Endothelial cell of umbilical vein (primary cell): ENCODE measurements around the gene RSPRY1. TPM values are rescaled to one million over a fixed set of nuclear protein-coding genes. Genes with fewer than 3 reads are reported as not detected.

Experiments
- BruUV-seq: library from RNA; stranded (reverse); fragments of 400-500 nt; replicated peaks from 2 replicates; lab custom pipeline; 2021; lab: Mats Ljungman, UMichigan
- CTCF ChIA-PET: fragments of 300-600, 350-600 bp; sonication (Branson Sonifier 250); formaldehyde crosslinking; loops from one replicate; lab custom pipeline; 2021; ENCODE audit warnings: antibody characterized with exemption, inconsistent platforms; lab: Charles Lee
- POLR2A ChIA-PET: fragments of 300-600, 350-600 bp; sonication (Branson Sonifier 250); formaldehyde crosslinking; loops from one replicate; lab custom pipeline; 2021; ENCODE audit warnings: antibody characterized with exemption, inconsistent platforms; lab: Charles Lee
- DNase-seq: peaks from one replicate; pipeline ENCODE4 v3.0.0-alpha.2; 2011; ENCODE audit warnings: low read depth, low spot score
- FAIRE-seq: peaks from 2 replicates; lab custom pipeline; 2011; peaks lifted over from hg19 to GRCh38; lab: Jason Lieb, UNC
- H2AFZ ChIP-seq: 2 replicates; pipeline ENCODE4 v1.6.0; 2012; ENCODE audit warnings: low read depth, low read length, control low read depth, inconsistent platforms
- H3K27ac ChIP-seq: 2 replicates; pipeline ENCODE4 v1.5.1; 2011; ENCODE audit warnings: low read depth, mild to moderate bottlenecking, control low read depth, low read length, moderate library complexity; ENCODE audit not compliant: insufficient read depth
- H3K27me3 ChIP-seq, 2 experiments: 2 replicates each; pipeline versions ENCODE4 v1.6.0 to v1.6.1; 2011; ENCODE audit warnings: low read length in 2 of 2, mixed read lengths in 1 of 2; ENCODE audit not compliant: control insufficient read depth in 2 of 2, insufficient read depth in 2 of 2
- H3K36me3 ChIP-seq, 2 experiments: 2 replicates in 1 of 2; 3 replicates in 1 of 2; pipeline ENCODE4 v1.5.1; 2011; ENCODE audit warnings: low read length in 2 of 2, mild to moderate bottlenecking in 1 of 2, moderate library complexity in 1 of 2; ENCODE audit not compliant: control insufficient read depth in 2 of 2, insufficient read depth in 2 of 2; ENCODE audit errors: extremely low read depth in 1 of 2
- H3K4me1 ChIP-seq: 3 replicates; pipeline ENCODE4 v1.5.1; 2011; ENCODE audit warnings: mild to moderate bottlenecking, low read length; ENCODE audit not compliant: control insufficient read depth, insufficient read depth; ENCODE audit errors: extremely low read depth
- H3K4me2 ChIP-seq: 2 replicates; pipeline ENCODE4 v1.6.1; 2011; ENCODE audit warnings: low read length, control low read depth, mixed read lengths; ENCODE audit not compliant: insufficient read depth
- H3K4me3 ChIP-seq, 3 experiments: fragments of 200-600 bp in 1 of 3; sonication (generic), shearing (Covaris generic) in 1 of 3; replicated peaks in 1 of 3; 2 replicates each; pipeline ENCODE4 v1.5.1; 2011 to 2016; ENCODE audit warnings: control low read depth in 3 of 3, low read length in 3 of 3, mild to moderate bottlenecking in 2 of 3, inconsistent platforms in 1 of 3, low read depth in 1 of 3, moderate library complexity in 1 of 3; ENCODE audit not compliant: insufficient read depth in 1 of 3
- H3K79me2 ChIP-seq: 2 replicates; pipeline ENCODE4 v1.6.0; 2012; ENCODE audit warnings: low read length, inconsistent platforms; ENCODE audit not compliant: control insufficient read depth, insufficient read depth
- H3K9ac ChIP-seq: replicated peaks from 2 replicates; pipeline ENCODE3; 2011; ENCODE audit warnings: low read length, control low read depth; ENCODE audit not compliant: insufficient read depth; ENCODE audit errors: extremely low read depth
- H3K9me1 ChIP-seq: replicated peaks from 3 replicates; pipeline ENCODE4 v1.6.0; 2011; ENCODE audit warnings: mild to moderate bottlenecking, low read length; ENCODE audit not compliant: control insufficient read depth, insufficient read depth; ENCODE audit errors: extremely low read depth
- H3K9me3 ChIP-seq: replicated peaks from 2 replicates; pipeline ENCODE4 v1.5.1; 2012; ENCODE audit warnings: low read length, inconsistent platforms; ENCODE audit not compliant: control insufficient read depth, insufficient read depth
- H4K20me1 ChIP-seq: replicated peaks from 2 replicates; pipeline ENCODE3; 2011; ENCODE audit warnings: mild to moderate bottlenecking, low read length; ENCODE audit not compliant: control insufficient read depth, insufficient read depth; ENCODE audit errors: extremely low read depth
- EZH2 ChIP-seq: IDR thresholded peaks from 2 replicates; pipeline ENCODE4 v1.6.1; 2012; ENCODE audit warnings: borderline replicate concordance, low read depth, mild to moderate bottlenecking, moderate library complexity, low read length, inconsistent platforms; ENCODE audit not compliant: severe bottlenecking
- FOS ChIP-seq: IDR thresholded peaks from 2 replicates; pipeline ENCODE4 v1.6.1; 2011; ENCODE audit warnings: mild to moderate bottlenecking, low read length, moderate library complexity, borderline replicate concordance; ENCODE audit not compliant: insufficient read depth
- GATA2 ChIP-seq: IDR thresholded peaks from 2 replicates; pipeline ENCODE4 v1.7.0; 2011; ENCODE audit warnings: low read depth, mild to moderate bottlenecking, moderate library complexity, mixed read lengths, low read length; ENCODE audit not compliant: insufficient read length, insufficient read depth
- JUN ChIP-seq: IDR thresholded peaks from 2 replicates; pipeline ENCODE4 v1.6.1; 2011; ENCODE audit warnings: borderline replicate concordance, low read depth; ENCODE audit not compliant: insufficient read length, insufficient read depth
- MYC ChIP-seq: IDR thresholded peaks from one replicate; pipeline ENCODE4 v1.6.1; 2011; ENCODE audit warnings: mild to moderate bottlenecking, low read depth, low read length
- POLR2A ChIP-seq: IDR thresholded peaks from 2 replicates; pipeline ENCODE4 v1.6.1; 2012; ENCODE audit warnings: low read depth, mild to moderate bottlenecking, control low read depth, low read length
- POLR2AphosphoS5 ChIP-seq: IDR thresholded peaks from 2 replicates; pipeline ENCODE4 v1.6.1; 2012; ENCODE audit warnings: low read depth, mild to moderate bottlenecking, control low read depth, low read length, moderate library complexity; ENCODE audit not compliant: insufficient read depth
- dilution Hi-C: fragments of 300-500 bp; cut with MboI; formaldehyde crosslinking; loops from one replicate; pipeline ENCODE4 v1.15.0; 2019; ENCODE audit warnings: low sequenced_read_pairs; ENCODE audit not compliant: extremely low pct_ligation_motif_present
- intact Hi-C: fragments of 100-400 bp; cut with micrococcal nuclease; formaldehyde crosslinking; loops from one replicate; pipeline ENCODE4 v1.10.0; 2022
- polyA plus RNA-seq, 4 experiments: library from polyadenylated mRNA; depleted of rRNA in 3 of 4; stranded (reverse) in 3 of 4; unstranded in 1 of 4; fragments of >200 nt; gene quantifications; 2 replicates each; pipeline versions ENCODE4 v1.2.1 to v1.2.3, GENCODE V29; 2011 to 2012; ENCODE audit warnings: missing spikeins in 1 of 4
- total RNA-seq: library from RNA; stranded (reverse); gene quantifications from 2 replicates; pipeline ENCODE4 v1.2.3, GENCODE V29; 2021
- TF ChIP-seq, protein P1 (sequence below): IDR thresholded peaks from 2 replicates; pipeline ENCODE4 v1.6.1; 2011; ENCODE audit not compliant: insufficient read depth, insufficient read length
- TF ChIP-seq, protein P2 (sequence below), 2 donors: IDR thresholded peaks; 1 replicate in 1 of 2; 2 replicates in 1 of 2; pipeline ENCODE4 v1.5.1; 2011; ENCODE audit warnings: low read length in 2 of 2, mild to moderate bottlenecking in 2 of 2, moderate library complexity in 2 of 2, control low read depth in 1 of 2, inconsistent platforms in 1 of 2, low read depth in 1 of 2; ENCODE audit not compliant: insufficient read depth in 1 of 2; ENCODE audit errors: extremely low read depth in 1 of 2

Gene RSPRY1
- total and polyA plus RNA-seq, 2 donors (not counting 3 experiments of a cell fraction or from before 2014, with no cell fraction given) = 28.5 to 55.1 TPM

DNA sequence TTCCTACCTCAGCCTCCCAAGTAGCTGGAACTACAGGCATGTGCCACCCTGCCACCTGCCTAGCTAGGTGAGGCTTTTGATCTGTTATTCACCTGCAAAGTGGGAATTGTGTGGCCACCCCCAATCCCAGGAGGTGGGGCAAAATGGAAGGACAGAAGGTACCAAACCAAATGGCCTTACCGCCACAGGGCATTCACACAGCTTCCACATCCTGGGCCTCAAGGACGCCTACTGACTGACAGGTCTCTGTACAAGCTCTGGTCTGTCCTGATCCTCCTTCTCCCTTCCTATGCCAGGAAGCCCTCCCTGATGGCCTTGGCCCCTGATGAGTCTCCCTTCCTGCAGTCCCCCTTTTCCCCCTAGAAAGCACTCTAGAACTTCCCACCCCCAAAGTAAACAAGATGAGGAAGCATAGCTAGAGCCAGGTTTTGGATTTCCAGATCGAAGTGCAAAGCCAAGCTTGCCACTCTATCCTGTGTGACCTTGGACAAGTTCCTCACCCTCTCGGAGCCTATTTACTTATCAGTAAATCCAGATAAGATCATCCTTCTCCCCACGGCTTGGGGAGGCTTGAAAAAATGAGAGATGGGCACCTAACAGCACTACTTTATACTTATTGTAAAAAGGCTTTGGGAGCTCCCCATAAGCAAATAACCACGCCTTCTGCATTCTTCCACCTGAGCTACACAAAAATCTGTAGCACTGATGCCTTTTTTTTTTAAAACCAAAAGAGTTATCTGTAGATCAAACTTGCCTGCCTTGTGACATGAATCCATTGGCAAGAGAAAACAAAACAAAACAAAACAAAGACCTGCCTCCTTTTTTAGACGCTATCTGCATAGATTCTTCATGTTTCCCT, 93.9 kb downstream of the RSPRY1 start:
- Histone ChIP-seq H3K27me3 (no peaks in the 10 kb centered on the region), H3K27ac (no peak overlapping the region), H3K36me3 (no peaks in the 10 kb centered on the region), H3K4me1 (peaks cover 23% of the 10 kb centered on the region), H3K4me2 (peak overlapping the region; percentile 4), H3K9ac (no peak overlapping the region), H4K20me1 (no peaks in the 10 kb centered on the region), H3K4me3 (no peak overlapping the region), H3K79me2 (no peaks in the 10 kb centered on the region), H3K9me1 (no peaks in the 10 kb centered on the region), H3K9me3 (no peaks in the 10 kb centered on the region), H2AFZ (no peak overlapping the region)
- no peak for TF ChIP-seq JUN
- peak; percentile 70 for TF ChIP-seq GATA2
- no peak for TF ChIP-seq EZH2
- TF ChIP-seq POLR2AphosphoS5 = peak; percentile 24
- TF ChIP-seq MYC = no peak
- TF ChIP-seq POLR2A = no peak
- TF ChIP-seq, protein P1, sequence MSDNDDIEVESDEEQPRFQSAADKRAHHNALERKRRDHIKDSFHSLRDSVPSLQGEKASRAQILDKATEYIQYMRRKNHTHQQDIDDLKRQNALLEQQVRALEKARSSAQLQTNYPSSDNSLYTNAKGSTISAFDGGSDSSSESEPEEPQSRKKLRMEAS = no peak
- TF ChIP-seq, protein P2, sequence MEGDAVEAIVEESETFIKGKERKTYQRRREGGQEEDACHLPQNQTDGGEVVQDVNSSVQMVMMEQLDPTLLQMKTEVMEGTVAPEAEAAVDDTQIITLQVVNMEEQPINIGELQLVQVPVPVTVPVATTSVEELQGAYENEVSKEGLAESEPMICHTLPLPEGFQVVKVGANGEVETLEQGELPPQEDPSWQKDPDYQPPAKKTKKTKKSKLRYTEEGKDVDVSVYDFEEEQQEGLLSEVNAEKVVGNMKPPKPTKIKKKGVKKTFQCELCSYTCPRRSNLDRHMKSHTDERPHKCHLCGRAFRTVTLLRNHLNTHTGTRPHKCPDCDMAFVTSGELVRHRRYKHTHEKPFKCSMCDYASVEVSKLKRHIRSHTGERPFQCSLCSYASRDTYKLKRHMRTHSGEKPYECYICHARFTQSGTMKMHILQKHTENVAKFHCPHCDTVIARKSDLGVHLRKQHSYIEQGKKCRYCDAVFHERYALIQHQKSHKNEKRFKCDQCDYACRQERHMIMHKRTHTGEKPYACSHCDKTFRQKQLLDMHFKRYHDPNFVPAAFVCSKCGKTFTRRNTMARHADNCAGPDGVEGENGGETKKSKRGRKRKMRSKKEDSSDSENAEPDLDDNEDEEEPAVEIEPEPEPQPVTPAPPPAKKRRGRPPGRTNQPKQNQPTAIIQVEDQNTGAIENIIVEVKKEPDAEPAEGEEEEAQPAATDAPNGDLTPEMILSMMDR (IDR thresholded peaks at IDR 0.05; ENCODE audit: extremely low read depth in 1 of 2, insufficient read depth in 1 of 2, low read depth in 1 of 2, low read length in 2 of 2) = no peak
- TF ChIP-seq FOS = peak; percentile 26
- CTCF ChIA-PET = interaction anchor here (0.8 to 1.1 kb wide), 3 partner anchors 8 to 21 kb away, joined by 3 to 4 read pairs (median 3); no protein-coding TSS in a partner anchor
- DNase-seq = no peak
- BruUV-seq = no TSS peak
- peak; percentile 74 for FAIRE-seq
- dilution Hi-C loops = no loop called here
- intact Hi-C loops = loop anchor here (5.0 kb wide), 1 partner anchor 93 kb away; the partner anchor contains the start of genes PSME3IP1 and RSPRY1
- POLR2A ChIA-PET = interaction anchor here (0.8 kb wide), 1 partner anchor 36 kb away, joined by 4 read pairs; no protein-coding TSS in a partner anchor
